ENCODE results near the gene BICRA.

BICRA gene

DNA sequence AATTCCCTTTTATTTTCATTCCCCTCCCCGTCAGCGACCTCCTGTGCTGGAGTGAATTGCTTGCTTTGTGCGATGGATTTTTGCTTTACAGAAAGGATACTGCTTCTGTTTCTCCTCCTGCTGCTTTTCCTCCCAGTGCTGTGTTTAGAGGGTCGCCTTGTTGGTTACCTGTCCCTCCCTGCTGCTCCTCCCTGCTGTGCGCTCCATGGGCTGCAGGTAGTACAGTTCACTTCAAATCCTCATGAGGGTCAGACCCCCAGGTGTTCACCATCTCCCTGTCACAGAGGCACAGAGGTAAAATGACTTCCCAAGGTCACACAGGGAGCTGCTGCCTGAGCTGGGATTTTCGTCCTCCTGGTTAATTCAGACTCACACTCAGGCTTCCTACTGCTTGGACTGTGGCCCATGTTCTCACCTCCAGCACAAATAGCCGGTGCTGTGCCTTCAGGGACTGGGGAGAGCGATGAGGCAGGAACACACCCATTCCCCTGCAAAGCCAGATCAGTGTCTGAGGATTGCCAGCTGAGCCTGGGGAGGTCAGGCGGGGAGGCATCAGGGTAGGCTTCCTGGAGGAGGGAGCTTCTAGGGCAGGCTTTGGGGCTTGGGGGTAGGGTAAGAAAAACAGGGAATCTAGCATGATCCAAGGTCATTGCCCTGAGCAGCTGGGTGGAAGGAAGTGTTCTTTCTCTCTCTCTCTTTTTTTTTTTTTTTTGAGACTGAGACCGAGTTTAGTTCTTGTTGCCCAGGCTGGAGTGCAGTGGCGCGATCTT is 14.4 kb downstream of the BICRA start:
- TF ChIP-seq, protein P1, sequence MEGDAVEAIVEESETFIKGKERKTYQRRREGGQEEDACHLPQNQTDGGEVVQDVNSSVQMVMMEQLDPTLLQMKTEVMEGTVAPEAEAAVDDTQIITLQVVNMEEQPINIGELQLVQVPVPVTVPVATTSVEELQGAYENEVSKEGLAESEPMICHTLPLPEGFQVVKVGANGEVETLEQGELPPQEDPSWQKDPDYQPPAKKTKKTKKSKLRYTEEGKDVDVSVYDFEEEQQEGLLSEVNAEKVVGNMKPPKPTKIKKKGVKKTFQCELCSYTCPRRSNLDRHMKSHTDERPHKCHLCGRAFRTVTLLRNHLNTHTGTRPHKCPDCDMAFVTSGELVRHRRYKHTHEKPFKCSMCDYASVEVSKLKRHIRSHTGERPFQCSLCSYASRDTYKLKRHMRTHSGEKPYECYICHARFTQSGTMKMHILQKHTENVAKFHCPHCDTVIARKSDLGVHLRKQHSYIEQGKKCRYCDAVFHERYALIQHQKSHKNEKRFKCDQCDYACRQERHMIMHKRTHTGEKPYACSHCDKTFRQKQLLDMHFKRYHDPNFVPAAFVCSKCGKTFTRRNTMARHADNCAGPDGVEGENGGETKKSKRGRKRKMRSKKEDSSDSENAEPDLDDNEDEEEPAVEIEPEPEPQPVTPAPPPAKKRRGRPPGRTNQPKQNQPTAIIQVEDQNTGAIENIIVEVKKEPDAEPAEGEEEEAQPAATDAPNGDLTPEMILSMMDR (IDR thresholded peaks at IDR 0.05; ENCODE audit: insufficient read depth, low read depth, low read length, missing control alignments) = no peak
- no peak for DNase-seq (ENCODE audit: low read depth)

GRCh38 chr19:47623921-47624391 is 15.0 kb downstream of the BICRA start:
- TF ChIP-seq, protein P1 (IDR thresholded peaks at IDR 0.05; ENCODE audit: insufficient read depth, low read depth, low read length, missing control alignments) = no peak
- peak; percentile 76 for DNase-seq (ENCODE audit: low read depth)
- H3K4me3 ChIP-seq (ENCODE audit: low read length) = no peak overlapping the region

More for the DNA sequence above, 14.4 kb downstream of the BICRA start:
- no peak overlapping the region for H3K4me3 ChIP-seq (ENCODE audit: low read length)

DNA sequence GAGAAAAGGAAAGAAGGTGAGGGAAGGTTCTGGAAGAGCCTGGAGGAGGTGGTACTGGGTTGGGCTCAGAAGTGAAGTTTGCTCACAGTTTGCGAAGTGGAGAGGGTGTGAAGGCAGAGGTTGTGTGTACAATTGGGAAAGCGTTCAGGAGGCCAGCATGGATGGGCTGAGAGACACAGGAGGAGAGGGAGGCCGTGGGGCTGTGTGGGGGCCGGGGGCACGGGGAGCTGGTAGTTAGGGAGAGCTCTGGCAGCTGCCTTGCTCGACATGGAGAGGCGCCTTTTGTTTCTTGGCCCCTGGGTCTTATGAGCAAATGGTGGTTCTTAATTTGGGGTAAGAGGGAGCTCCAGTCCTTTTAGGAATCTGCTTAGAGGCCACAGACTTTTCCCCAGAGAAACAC is 16.7 kb downstream of the BICRA start:
- TF ChIP-seq, protein P1 (IDR thresholded peaks at IDR 0.05; ENCODE audit: insufficient read depth, low read depth, low read length, missing control alignments) = no peak
- DNase-seq (ENCODE audit: low read depth) = no peak

GRCh38 chr19:47626238-47626637 is 17.3 kb downstream of the BICRA start:
- H3K4me3 ChIP-seq (ENCODE audit: low read length) = no peak overlapping the region
- no peak for DNase-seq (ENCODE audit: low read depth)
- TF ChIP-seq, protein P1 (IDR thresholded peaks at IDR 0.05; ENCODE audit: insufficient read depth, low read depth, low read length, missing control alignments) = no peak

More for the DNA sequence above, 16.7 kb downstream of the BICRA start:
- no peak overlapping the region for H3K4me3 ChIP-seq (ENCODE audit: low read length)

GRCh38 chr19:47628078-47628771 is 19.3 kb downstream of the BICRA start:
- TF ChIP-seq, protein P1 (IDR thresholded peaks at IDR 0.05; ENCODE audit: insufficient read depth, low read depth, low read length, missing control alignments) = no peak

DNA sequence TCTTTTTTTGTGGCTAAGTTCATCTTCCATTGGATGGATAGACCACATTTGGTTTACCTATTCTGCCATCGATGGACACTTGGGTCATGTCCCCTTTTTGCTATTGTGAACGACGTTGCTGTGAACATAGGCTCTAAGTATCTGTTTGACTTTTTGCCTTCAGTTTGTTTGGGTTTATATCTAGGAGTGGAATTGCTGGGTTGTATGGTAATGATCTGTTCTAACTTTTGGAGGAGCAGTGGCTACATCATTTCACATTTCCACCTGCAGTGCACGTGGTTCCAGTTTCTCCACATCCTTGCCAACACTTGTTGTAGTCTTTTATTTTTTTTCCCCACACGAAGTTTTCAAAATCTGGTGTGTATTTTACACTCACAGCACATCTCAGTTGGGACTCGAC is 21.7 kb downstream of the BICRA start:
- TF ChIP-seq, protein P1 (IDR thresholded peaks at IDR 0.05; ENCODE audit: insufficient read depth, low read depth, low read length, missing control alignments) = no peak
- no peak overlapping the region for H3K4me3 ChIP-seq (ENCODE audit: low read length)
- DNase-seq (ENCODE audit: low read depth) = no peak

More at GRCh38 chr19:47628078-47628771, 19.3 kb downstream of the BICRA start:
- H3K4me3 ChIP-seq (ENCODE audit: low read length) = no peak overlapping the region
- DNase-seq (ENCODE audit: low read depth) = peak; percentile 43
